Epidermal melanocyte (primary cell): ENCODE results near the gene ZNF124.
"Not testable (repeated sequence)": the region's sequence is repeated elsewhere in the genome, so short reads cannot be mapped to it uniquely, and the experiment has no call there.

ENCODE experiments used
- DNase-seq: peaks from one replicate; pipeline ENCODE4 v3.0.0; 2011; ENCODE audit warnings: low spot score; ENCODE audit not compliant: insufficient read length

ZNF124 gene

DNA sequence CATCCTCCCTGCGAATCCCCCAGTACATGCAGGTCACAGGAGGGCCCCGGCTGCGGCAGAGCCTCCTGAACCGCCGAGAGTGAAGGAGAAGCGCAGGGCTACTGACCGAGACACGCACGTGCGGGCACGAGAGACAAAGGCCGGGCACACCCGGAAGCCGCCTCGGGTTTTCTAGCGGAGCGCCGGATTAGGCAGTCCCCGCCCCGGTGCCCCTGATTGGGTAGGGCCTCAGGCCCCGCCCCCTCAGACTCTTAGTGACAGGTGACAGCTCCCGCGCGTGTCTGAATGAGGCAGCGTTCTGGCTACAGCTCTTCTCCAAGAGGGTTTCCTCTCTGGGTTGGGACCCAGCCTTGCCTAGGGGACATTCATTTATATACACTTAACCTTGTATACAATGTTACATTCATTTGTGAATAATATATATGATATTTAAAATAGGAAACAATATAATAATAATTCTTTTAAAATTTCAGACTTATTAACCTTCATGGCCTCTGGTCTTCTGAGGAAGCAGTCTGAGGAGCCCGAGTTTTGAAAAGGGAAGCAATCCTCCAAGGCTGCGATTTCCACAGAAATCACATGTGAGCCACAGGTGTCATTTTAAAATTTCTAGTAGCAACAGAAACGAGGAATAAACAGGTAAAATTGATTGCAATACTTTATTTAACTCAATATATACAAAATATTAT is at the start of gene ZNF124:
ZNF124 (minus strand) TSS at position 146 of the 689 bp plus-strand sequence; CDS start at position 3, 143 bp downstream.
- DNase-seq: not testable (repeated sequence)

DNA sequence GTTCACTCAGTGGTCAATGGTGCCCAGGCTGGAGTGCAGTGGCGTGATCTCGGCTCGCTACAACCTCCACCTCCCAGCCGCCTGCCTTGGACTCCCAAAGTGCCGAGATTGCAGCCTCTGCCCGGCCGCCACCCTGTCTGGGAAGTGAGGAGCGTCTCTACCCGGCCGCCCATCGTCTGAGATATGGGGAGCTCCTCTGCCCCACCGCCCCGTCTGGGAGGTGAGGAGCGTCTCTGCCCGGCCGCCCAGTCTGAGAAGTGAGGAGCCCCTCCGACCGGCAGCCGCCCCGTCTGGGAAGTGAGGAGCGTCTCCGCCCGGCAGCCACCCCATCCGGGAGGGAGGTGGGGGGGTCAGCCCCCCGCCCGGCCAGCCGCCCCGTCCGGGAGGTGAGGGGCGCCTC is 48.5 kb upstream of the ZNF124 start:
- DNase-seq: not testable (repeated sequence)

DNA sequence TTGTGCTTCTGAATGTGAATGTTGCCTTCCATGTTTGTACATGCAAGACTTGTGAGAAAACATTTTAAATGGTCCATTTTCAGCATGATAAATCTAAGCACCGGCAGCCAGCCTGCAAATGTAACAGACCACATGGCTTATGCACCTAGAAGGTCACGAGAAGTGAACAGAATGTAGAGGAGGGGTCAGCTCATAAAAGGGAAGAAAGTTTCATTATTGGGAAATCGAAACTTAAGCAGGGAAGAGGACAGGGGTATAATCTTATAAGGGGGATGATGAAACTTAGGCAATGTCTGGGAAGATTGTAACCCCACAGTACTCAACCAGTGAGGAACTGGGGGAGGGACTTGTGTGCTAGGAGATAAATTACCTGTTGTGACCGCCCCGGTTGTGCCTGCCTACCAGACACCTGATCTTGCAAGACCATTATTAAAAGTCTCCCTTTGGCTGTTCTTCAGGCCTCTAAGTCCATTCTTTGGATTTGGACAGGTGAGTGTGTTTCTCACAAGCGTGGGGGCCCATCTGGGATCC is 46.4 kb upstream of the ZNF124 start:
- no peak for DNase-seq

- no peak for DNase-seq
These were observed 44.4 kb upstream of the ZNF124 start for GRCh38 chr1:247216261-247216660.

DNA sequence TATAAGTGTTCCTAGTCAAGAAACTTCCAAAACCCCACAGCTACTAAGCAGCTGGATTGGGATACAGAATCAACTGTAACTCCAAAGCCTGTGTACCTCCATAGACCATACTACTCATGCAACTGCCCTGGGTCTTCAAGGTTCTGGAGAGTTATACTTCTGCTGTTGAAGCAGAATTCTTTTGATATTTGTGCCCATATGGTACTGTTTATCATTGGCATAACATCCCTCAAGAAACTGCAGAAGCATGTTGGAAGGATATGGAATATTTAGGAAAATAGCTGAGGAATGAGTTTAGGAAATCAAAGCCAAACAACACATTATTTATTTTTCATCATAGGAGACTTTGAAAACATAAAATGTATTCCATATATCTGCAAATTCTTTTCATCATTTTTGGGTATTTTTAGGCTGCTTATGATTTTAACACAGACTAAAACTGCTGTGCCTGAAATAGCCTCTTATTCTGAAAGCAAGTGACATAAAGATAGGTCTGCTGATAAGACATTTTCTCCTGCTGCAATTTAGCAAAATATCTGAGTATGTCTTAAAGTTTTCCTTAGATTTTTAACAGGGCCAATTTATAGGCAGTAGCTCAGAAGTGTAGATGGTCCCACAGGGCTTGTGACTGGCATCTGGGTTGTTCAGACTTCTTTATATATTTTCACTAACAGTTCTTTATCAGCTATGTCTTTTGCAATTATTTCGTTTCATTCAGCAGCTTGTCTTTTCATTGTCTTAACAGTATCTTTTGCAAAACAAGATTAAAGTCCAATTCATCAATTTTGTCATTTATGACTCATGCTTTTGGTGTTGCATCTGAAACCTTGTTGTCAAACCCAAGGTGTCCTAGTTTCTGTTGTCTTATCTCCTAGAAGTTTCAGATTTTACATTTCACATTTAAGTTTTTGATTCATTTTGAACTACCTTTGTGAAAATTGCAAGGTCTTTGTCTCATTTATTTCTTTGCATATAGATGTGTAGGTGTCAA is 41.1 kb upstream of the ZNF124 start:
- DNase-seq: no peak

GRCh38 chr1:247212012-247212411 is 40.2 kb upstream of the ZNF124 start:
- no peak for DNase-seq

GRCh38 chr1:247211339-247211738 is 39.5 kb upstream of the ZNF124 start:
- no peak for DNase-seq

- peak; percentile 94 for DNase-seq
These were observed 38.7 kb upstream of the ZNF124 start for GRCh38 chr1:247210376-247211117.

DNA sequence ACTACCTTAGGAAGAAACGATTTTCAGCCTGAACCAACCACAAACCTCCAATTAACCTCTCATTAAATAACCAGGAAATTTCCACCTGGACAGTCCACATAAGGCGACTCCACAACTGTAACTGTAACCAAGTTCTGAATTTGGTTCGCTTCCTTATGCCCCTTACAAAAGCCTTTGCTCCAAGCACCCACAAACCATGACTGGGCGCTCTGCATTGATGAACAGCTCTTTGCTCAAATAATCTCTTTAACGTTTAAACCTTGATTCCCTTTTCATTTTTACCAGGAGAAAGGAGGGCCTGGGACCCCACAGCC is 38.2 kb upstream of the ZNF124 start:
- no peak for DNase-seq

DNA sequence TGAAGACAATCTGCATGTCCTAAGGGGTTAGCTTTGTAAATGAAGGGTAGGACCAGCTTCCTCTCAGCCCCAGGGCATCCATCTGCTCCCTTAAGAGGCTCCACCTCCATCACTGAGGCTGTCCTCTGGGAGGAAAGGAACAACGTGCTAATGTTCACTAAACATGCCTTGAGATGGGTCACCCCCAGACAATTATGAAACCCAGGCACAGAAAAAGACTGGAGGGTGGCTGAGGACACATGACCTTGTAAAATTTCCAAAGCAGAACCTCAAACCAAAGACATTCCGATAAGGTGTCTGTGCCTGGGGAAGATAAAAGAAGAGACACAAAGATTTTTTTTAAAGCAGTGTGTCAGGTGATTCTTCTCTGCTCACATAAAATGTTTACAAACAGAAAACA is 37.6 kb upstream of the ZNF124 start:
- no peak for DNase-seq

DNA sequence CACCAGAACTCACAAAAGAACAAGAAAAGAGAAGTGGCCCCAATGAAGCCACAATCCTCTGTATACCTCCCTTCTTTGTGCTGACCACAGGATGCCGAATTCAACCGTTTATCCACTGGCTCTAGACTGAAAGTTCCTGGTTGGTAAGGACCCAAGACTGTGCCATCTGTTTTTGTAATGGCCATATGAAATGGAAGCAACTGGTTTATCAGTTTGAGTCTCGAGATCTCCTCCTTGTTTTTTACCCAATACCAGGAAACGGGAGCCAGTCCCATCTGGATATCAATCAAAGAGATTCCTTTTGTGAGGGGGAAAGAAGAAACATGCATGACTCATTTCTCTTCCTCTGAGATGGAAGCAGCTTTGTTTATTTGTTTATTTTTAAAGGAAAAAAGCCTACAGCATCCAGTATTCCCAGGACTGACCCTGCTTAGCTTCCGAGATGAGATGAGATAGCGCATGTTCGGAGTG is 32.4 kb upstream of the ZNF124 start:
- DNase-seq: no peak

DNA sequence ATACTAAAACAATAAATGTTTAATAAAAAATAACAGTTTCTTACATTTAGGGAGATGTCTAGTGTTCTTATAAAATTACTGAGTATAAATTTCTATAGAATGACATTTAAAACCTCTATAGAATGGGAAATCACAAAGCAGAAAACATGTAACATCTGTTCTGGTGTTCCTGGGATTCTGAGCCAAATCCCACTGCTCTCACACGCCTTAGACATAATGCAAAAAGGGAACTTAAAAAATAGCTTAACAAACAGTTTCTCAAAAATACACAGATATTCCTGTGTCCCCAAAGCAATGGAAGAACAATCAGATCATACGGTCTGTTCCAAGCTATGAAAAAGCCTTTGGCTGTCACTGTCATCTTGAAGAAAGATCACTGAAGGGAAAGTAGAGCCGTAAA is 27.0 kb upstream of the ZNF124 start:
- DNase-seq: no peak

- DNase-seq: no peak
These were observed 22.1 kb upstream of the ZNF124 start for GRCh38 chr1:247193958-247194357.

DNA sequence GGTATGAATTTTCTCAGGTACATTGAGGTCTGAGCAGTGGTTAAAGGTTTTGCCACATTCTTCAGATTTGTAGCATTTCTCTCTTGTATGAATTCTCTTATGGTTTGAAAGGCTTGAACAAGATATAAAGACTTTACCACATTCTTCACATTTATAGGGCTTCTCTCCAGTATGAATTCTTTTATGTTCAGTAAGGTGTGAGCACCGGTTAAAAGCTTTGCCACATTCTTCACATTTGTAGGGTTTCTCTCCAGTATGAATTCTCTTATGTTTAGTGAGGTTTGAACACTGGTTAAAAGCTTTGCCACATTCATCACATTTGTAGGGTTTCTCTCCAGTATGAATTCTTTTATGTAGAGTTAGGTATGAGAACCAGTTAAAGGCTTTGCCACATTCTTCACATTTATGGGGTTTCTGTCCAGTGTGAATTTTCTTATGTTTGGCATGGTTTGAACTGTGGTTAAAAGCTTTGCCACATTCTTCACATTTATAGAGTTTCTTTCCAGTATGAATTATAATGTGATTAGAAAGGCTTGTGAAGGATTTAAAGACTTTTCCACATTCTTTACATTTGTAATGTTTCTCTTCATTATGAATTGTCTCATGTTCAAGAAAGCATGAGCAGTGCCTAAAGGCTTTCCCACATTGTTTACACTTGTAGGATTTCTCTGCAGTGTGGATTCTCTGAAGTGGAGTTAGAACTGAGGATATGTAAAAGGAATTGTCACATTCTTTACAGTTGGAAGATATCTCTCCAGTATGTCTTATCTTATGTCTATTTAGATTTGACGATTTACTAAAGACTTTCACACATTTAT is 18.4 kb upstream of the ZNF124 start:
- DNase-seq: no peak

DNA sequence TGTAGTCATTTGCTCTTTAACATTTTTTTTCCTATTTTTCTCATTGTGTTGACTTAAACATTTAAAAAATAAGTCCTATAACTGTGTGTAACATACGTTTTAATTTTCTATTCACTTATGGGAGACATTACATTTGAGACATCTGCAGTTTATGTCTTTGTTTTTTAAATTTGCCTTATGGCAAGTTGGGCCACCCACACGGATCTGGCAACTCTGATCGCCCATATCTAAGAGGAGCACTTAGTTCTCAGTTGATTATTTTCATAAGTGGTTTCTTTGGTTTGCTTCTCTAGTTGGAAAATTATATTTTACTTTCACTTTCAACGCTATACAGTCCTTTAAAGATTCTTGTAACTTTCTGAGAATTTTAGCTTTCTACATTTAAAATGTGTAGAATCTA is 13.8 kb upstream of the ZNF124 start:
- no peak for DNase-seq

DNA sequence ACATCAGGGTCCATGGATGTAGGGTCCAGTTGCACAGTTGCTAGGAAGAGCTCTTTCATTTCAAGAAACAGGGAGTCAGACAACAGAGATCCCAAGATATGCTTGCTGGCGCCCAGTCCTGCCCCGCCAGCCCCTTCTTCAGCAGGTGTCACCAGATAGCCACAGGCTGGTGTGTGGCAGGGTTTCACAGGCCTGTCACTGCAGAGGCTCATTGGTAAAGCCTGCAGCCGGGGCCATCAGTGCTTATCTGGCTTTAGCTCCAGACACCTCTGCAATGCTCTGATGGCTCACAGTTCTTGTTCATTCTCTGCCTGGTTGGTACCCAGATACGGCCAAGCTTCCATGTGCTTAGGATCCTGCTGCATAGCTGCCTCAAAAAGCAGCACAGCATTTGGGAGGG is 12.4 kb upstream of the ZNF124 start:
- no peak for DNase-seq

DNA sequence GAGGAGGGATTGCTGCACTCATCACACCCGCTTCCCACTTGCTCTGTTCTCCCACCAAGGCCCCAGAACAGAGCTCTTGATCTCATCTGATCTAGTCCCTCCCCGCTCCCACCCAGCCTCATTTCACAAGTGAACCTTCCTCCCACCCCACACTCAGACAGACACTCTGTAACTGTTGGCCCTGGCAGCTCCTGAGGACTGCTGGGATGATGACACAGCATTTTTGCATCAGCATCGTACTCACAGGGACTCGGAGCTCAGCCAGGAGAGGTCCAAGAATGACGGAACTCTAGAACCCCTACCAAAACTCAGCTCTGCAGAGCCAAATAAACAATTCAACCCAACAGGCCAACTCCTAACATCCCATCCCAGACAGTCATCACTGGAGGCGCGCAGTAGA is 11.2 kb upstream of the ZNF124 start:
- no peak for DNase-seq

- no peak for DNase-seq
These were observed 8.8 kb upstream of the ZNF124 start for GRCh38 chr1:247180581-247180980.

DNA sequence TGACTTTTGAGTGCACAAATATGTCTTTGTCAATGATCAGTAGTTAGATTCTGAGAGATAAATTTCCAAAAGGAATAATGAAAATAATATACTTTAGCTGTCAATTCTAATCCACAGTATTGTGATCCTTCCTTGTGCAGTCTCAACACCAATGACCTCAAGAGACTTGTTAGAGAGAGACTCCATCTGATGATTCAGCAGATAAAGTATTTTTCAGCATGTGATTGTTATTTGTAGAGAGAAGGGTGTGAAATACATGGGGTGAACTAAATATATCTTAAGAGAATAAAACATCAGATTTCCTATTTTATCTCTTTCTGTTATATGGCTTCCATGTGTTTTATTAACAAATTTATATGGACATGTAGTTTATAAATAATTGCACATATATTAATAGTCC is 5.9 kb upstream of the ZNF124 start:
- DNase-seq: no peak

- no peak for DNase-seq
These were observed 3.6 kb upstream of the ZNF124 start for GRCh38 chr1:247175458-247175857.

GRCh38 chr1:247173431-247173830 is 1.6 kb upstream of the ZNF124 start:
- DNase-seq: no peak
